HG03439 (cell line): Measurements from ENCODE around the gene ETV2.
"Not testable (repeated sequence)": the region's sequence is repeated elsewhere in the genome, so short reads cannot be mapped to it uniquely, and the experiment has no call there.

Experiments
- ATAC-seq: cut with Tn5 transposase; IDR thresholded peaks from one replicate; pipeline ENCODE4 v1.9.1; 2021; ENCODE audit warnings: mild to moderate bottlenecking, moderate library complexity; ENCODE audit not compliant: unreplicated experiment

Gene ETV2

GRCh38 chr19:35628264-35628564, 13.3 kb upstream of the ETV2 start:
- ATAC-seq: no peak

- peak; percentile 93 for ATAC-seq
Measured at GRCh38 chr19:35628565-35629331, 12.8 kb upstream of the ETV2 start, which contains the start of gene RBM42. TSS of gene RBM42 (plus strand) at chr19:35629036. CDS start at chr19:35629154, 118 bp downstream.

- ATAC-seq: no peak
Measured at GRCh38 chr19:35629332-35629633, 12.3 kb upstream of the ETV2 start.

GRCh38 chr19:35633727-35634440, 7.7 kb upstream of the ETV2 start:
- ATAC-seq: no peak

GRCh38 chr19:35636651-35637050, 4.9 kb upstream of the ETV2 start:
- no peak for ATAC-seq

- ATAC-seq: no peak
Measured at GRCh38 chr19:35637165-35637564, 4.4 kb upstream of the ETV2 start.

GRCh38 chr19:35639321-35639639, 2.3 kb upstream of the ETV2 start:
- ATAC-seq: no peak

GRCh38 chr19:35639863-35640262, 1.7 kb upstream of the ETV2 start:
- ATAC-seq: no peak

- no peak for ATAC-seq
Measured at GRCh38 chr19:35642312-35642711, 767 bp downstream of the ETV2 start.

- ATAC-seq: no peak
Measured at GRCh38 chr19:35642798-35643254, 1.3 kb downstream of the ETV2 start.

GRCh38 chr19:35643255-35644205, 2.0 kb downstream of the ETV2 start:
- peak; percentile 43 for ATAC-seq

- peak; percentile 72 for ATAC-seq
Measured at GRCh38 chr19:35644206-35644986, 2.9 kb downstream of the ETV2 start.

GRCh38 chr19:35644987-35645679, 3.6 kb downstream of the ETV2 start:
- no peak for ATAC-seq

- no peak for ATAC-seq
Measured at GRCh38 chr19:35645680-35646511, 4.4 kb downstream of the ETV2 start.

GRCh38 chr19:35648017-35648961, 6.7 kb downstream of the ETV2 start, which contains the start of gene COX6B1:
TSS of gene COX6B1 (plus strand) at chr19:35648323. CDS start at chr19:35651244, 2,921 bp downstream.
- ATAC-seq: peak; percentile 53

- ATAC-seq: no peak
Measured at GRCh38 chr19:35650581-35650980, 9.0 kb downstream of the ETV2 start.

- ATAC-seq: not testable (repeated sequence)
Measured at GRCh38 chr19:35654828-35655227, 13.3 kb downstream of the ETV2 start.

GRCh38 chr19:35655600-35655999, 14.1 kb downstream of the ETV2 start:
- no peak for ATAC-seq
